Stomach (tissue), 9 donors: ENCODE data around the gene C6orf15. TPM values are rescaled to one million over a fixed set of nuclear protein-coding genes. Genes with fewer than 3 reads are reported as not detected.

ENCODE experiments used
- DNase-seq, 2 donors: peaks; one replicate each; pipeline versions ENCODE4 v3.0.0 to v3.0.0-alpha.2; 2013 to 2019
- H3K27ac ChIP-seq, 5 donors: fragments of 200-600 bp in 4 of 5; sonication (generic) in 4 of 5; one replicate each; pipeline ENCODE4 v1.5.1; 2013 to 2019; ENCODE audit warnings: mild to moderate bottlenecking in 1 of 5, moderate library complexity in 1 of 5
- H3K27me3 ChIP-seq, 3 donors: fragments of 200-600 bp; sonication (generic); one replicate each; pipeline ENCODE4 v1.5.1; 2017 to 2019; ENCODE audit warnings: mixed run types in 1 of 3
- H3K36me3 ChIP-seq, 4 donors: fragments of 200-600 bp; sonication (generic); 1 replicate in 3 of 4; 2 replicates in 1 of 4; pipeline ENCODE4 v1.5.1; 2016 to 2019
- H3K4me1 ChIP-seq, 4 donors: fragments of 200-600 bp; sonication (generic); one replicate each; pipeline ENCODE4 v1.5.1; 2016 to 2019
- H3K4me3 ChIP-seq, 4 donors: fragments of 200-600 bp; sonication (generic) in 3 of 4; one replicate each; pipeline ENCODE4 v1.5.1; 2016 to 2019; ENCODE audit warnings: mild to moderate bottlenecking in 1 of 4
- H3K9me3 ChIP-seq, 4 donors: fragments of 200-600 bp; sonication (generic); one replicate each; pipeline ENCODE4 v1.5.1; 2016 to 2019
- CTCF ChIP-seq, 7 experiments: fragments of 450-650 bp in 4 of 7; fragments of 200-600 bp in 3 of 7; sonication (generic) in 3 of 7; IDR thresholded peaks; one replicate each; pipeline ENCODE4 v1.5.1; 2016 to 2019; ENCODE audit warnings: antibody characterized with exemption in 7 of 7, control low read depth in 2 of 7, mild to moderate bottlenecking in 1 of 7
- EP300 ChIP-seq: sonication (generic); formaldehyde crosslinking; IDR thresholded peaks from one replicate; pipeline ENCODE4 v1.6.1; 2017; ENCODE audit warnings: antibody characterized with exemption
- POLR2A ChIP-seq, 4 donors: fragments of 450-650 bp; IDR thresholded peaks; one replicate each; pipeline ENCODE4 v1.6.1; 2016; ENCODE audit warnings: antibody characterized with exemption in 4 of 4, control low read depth in 2 of 4, mild to moderate bottlenecking in 1 of 4, moderate library complexity in 1 of 4
- POLR2AphosphoS5 ChIP-seq, 3 donors: sonication (generic); formaldehyde crosslinking; IDR thresholded peaks; one replicate each; pipeline ENCODE4 v1.6.1; 2016; ENCODE audit warnings: antibody characterized with exemption in 3 of 3
- WGBS, 5 donors: extraction: QIAGEN DNeasy Blood & Tissue Kit in 3 of 5; methylation state at CpG; one replicate each; pipeline versions ENCODE4 v1.1.5 to v1.1.7; 2013 to 2018; 5-methylcytosine and 5-hydroxymethylcytosine counted together
- intact Hi-C: fragments of 100-400 bp; cut with DNase I; formaldehyde crosslinking; loops from one replicate; pipeline ENCODE4 v1.15.1; 2023; ENCODE audit warnings: low total_unique reads
- polyA plus RNA-seq, 3 donors: library from polyadenylated mRNA; stranded (reverse); fragments of 200-250 nt; gene quantifications; one replicate each; pipeline ENCODE4 v1.2.3, GENCODE V29; 2013
- total RNA-seq, 5 donors: library from RNA; depleted of rRNA; stranded (reverse); fragments of >200 nt; gene quantifications; one replicate each; pipeline versions ENCODE4 v1.1.0 to v1.2.3, GENCODE V29; 2014 to 2016
- donor health status: healthy with polysubstance abuse.
- donor health status: Bipolar disorder and iron deficiency.
- donor health status: healthy.

Gene C6orf15
- total and polyA plus RNA-seq, 8 donors, result not detected

- no peaks in the 10 kb centered on the region for H3K36me3 ChIP-seq
- H3K4me3 ChIP-seq, result no peak within 1 kb of the TSS
- H3K27me3 ChIP-seq, result no peaks in the 10 kb centered on the region
- WGBS, 5 donors, result 81 to 88% (median 87%) methylated on average over 17 to 26 of the region's 26 CpGs
- peaks cover 14 to 49% (median 28%) of the 10 kb centered on the region in 4 donors for H3K4me1 ChIP-seq
- TF ChIP-seq POLR2A (IDR thresholded peaks at IDR 0.05) (no peak), CTCF (IDR thresholded peaks at IDR 0.05) (no peak), EP300 (no peak)
- no peak for DNase-seq
- intact Hi-C loops, result no loop called here
- no peaks in the 10 kb centered on the region for H3K9me3 ChIP-seq
- H3K27ac ChIP-seq, result no peak within 1 kb of the TSS
Measured at GRCh38 chr6:31120151-31120915, 8.0 kb upstream of the C6orf15 start, which contains the start of gene CDSN. Gene CDSN (minus strand): TSS chr6:31120446. CDS start chr6:31120419, 27 bp downstream.

- H3K4me3 ChIP-seq, result no peak overlapping the region
- no peaks in the 10 kb centered on the region for H3K36me3 ChIP-seq
- TF ChIP-seq POLR2AphosphoS5 (IDR thresholded peaks at IDR 0.05) (no peak), POLR2A (IDR thresholded peaks at IDR 0.05) (no peak), CTCF (IDR thresholded peaks at IDR 0.05) (no peak), EP300 (no peak)
- no peaks in the 10 kb centered on the region for H3K27me3 ChIP-seq
- H3K27ac ChIP-seq, result no peak overlapping the region
- H3K4me1 ChIP-seq, result peaks cover 28 to 61% (median 38%) of the 10 kb centered on the region in 4 donors
- H3K9me3 ChIP-seq, result no peaks in the 10 kb centered on the region
- intact Hi-C loops, result no loop called here
- 77 to 91% (median 79%) methylated on average over 7 of the region's 7 CpGs for WGBS, 5 donors
- DNase-seq, result no peak
Measured at GRCh38 chr6:31118178-31118577, 5.8 kb upstream of the C6orf15 start.

- Histone ChIP-seq H3K9me3 (no peaks in the 10 kb centered on the region), H3K36me3 (no peaks in the 10 kb centered on the region), H3K27me3 (no peaks in the 10 kb centered on the region), H3K4me3 (peak overlapping the region in 2 of 4 donors; percentile 5 to 24), H3K27ac (peak overlapping the region in 3 of 5 donors; percentile 21 to 51 (median 26)), H3K4me1 (peaks cover 17 to 49% (median 26%) of the 10 kb centered on the region in 4 donors)
- WGBS, 5 donors, result 75 to 88% (median 80%) methylated on average over 12 to 19 of the region's 19 CpGs
- TF ChIP-seq EP300 (no peak), CTCF (IDR thresholded peaks at IDR 0.05) (no peak), POLR2AphosphoS5 (IDR thresholded peaks at IDR 0.05) (peak in 1 of 3 donors; percentile 52), POLR2A (IDR thresholded peaks at IDR 0.05) (no peak)
- intact Hi-C loops, result no loop called here
- DNase-seq, result peak in 1 of 2 donors; percentile 26
Measured at GRCh38 chr6:31116661-31117385, 4.4 kb upstream of the C6orf15 start.

- peak overlapping the region in 1 of 4 donors; percentile 28 for H3K4me3 ChIP-seq
- peaks cover 0 to 2% (median 0%) of the 10 kb centered on the region in 3 donors for H3K27me3 ChIP-seq
- no peaks in the 10 kb centered on the region for H3K36me3 ChIP-seq
- TF ChIP-seq POLR2A (IDR thresholded peaks at IDR 0.05), result no peak
- no peak for TF ChIP-seq CTCF (IDR thresholded peaks at IDR 0.05)
- no peak for TF ChIP-seq POLR2AphosphoS5 (IDR thresholded peaks at IDR 0.05)
- H3K27ac ChIP-seq, result peak overlapping the region in 1 of 5 donors; percentile 84
- whole genome bisulfite sequencing, 5 donors, result 86 to 96% (median 94%) methylated on average over 10 to 12 of the region's 12 CpGs
- no peak for DNase-seq
- H3K4me1 ChIP-seq, result peaks cover 17 to 49% (median 26%) of the 10 kb centered on the region in 4 donors
- intact Hi-C loops, result no loop called here
- no peaks in the 10 kb centered on the region for H3K9me3 ChIP-seq
Measured at GRCh38 chr6:31115941-31116560, 3.7 kb upstream of the C6orf15 start.
